ENCODE measurements around the gene SLC46A3. TPM values are rescaled to one million over a fixed set of nuclear protein-coding genes. Genes with fewer than 3 reads are reported as not detected.

SLC46A3 gene
- total and polyA plus RNA-seq, 5 experiments from 2014 or later: 21.7 to 35.9 (median 29.6) TPM

GRCh38 chr13:28725046-28725610 is 6.4 kb upstream of the SLC46A3 start:
- POLR2A ChIA-PET: no interaction called here
- DNase-seq (no peak), ATAC-seq (no peak)
- no peaks in the 10 kb centered on the region for H3K9me3 Mint-ChIP-seq
- peaks cover 0 to 2% (median 0%) of the 10 kb centered on the region in 3 donors for H3K36me3 Mint-ChIP-seq
- H3K27ac Mint-ChIP-seq: no peak overlapping the region
- H3K4me3 Mint-ChIP-seq: no peak overlapping the region
- H3K27me3 Mint-ChIP-seq: peaks cover 0 to 16% (median 12%) of the 10 kb centered on the region in 5 donors
- H3K4me1 Mint-ChIP-seq: peaks cover 0 to under 1% (median 0%) of the 10 kb centered on the region in 4 donors

- Mint-ChIP-seq H3K27ac (no peak overlapping the region), H3K36me3 (peaks cover 0 to 2% (median 0%) of the 10 kb centered on the region in 3 donors), H3K4me3 (no peak overlapping the region), H3K4me1 (peaks cover 8 to 11% (median 10%) of the 10 kb centered on the region in 4 donors), H3K9me3 (no peaks in the 10 kb centered on the region), H3K27me3 (peaks cover 0 to 16% (median 12%) of the 10 kb centered on the region in 5 donors)
- DNase-seq: no peak
- no peak for ATAC-seq
- POLR2A ChIA-PET: no interaction called here
Observed at GRCh38 chr13:28723806-28724205, 5.0 kb upstream of the SLC46A3 start.

- DNase-seq (no peak), ATAC-seq (no peak)
- Mint-ChIP-seq H3K9me3 (no peaks in the 10 kb centered on the region), H3K27ac (peak overlapping the region; percentile 92 to 99 (median 97)), H3K4me1 (peaks cover 20 to 44% (median 38%) of the 10 kb centered on the region in 4 donors), H3K4me3 (peak overlapping the region; percentile 89 to 98 (median 94)), H3K36me3 (peaks cover 0 to 6% (median 6%) of the 10 kb centered on the region in 3 donors), H3K27me3 (peaks cover 0 to 3% (median 0%) of the 10 kb centered on the region in 5 donors)
- POLR2A ChIA-PET: interaction anchor here (0.7 to 2.6 kb wide), 2 partner anchors 61 kb away, joined by 9 to 30 read pairs; partner anchors contain the start of gene POMP
Observed at GRCh38 chr13:28719227-28720055, 671 bp upstream of the SLC46A3 start.

GRCh38 chr13:28718196-28718542 is 601 bp downstream of the SLC46A3 start:
- Mint-ChIP-seq H3K27me3 (peaks cover 0 to 2% (median 0%) of the 10 kb centered on the region in 5 donors), H3K4me3 (peak overlapping the region; percentile 89 to 98 (median 94)), H3K36me3 (peaks cover 0 to 9% (median 6%) of the 10 kb centered on the region in 3 donors), H3K9me3 (no peaks in the 10 kb centered on the region), H3K4me1 (peaks cover 20 to 46% (median 40%) of the 10 kb centered on the region in 4 donors), H3K27ac (peak overlapping the region; percentile 93 to 99 (median 97))
- DNase-seq: no peak
- peak; percentile 1 for ATAC-seq
- POLR2A ChIA-PET: interaction anchor here (0.6 to 2.6 kb wide), 4 partner anchors 13 to 139 kb away, joined by 3 to 30 read pairs (median 4); partner anchors contain the start of gene POMP

- POLR2A ChIA-PET: interaction anchor here (1.4 to 2.6 kb wide), 2 partner anchors 12 to 58 kb away, joined by 4 to 30 read pairs; partner anchors contain the start of gene POMP
- H3K27ac Mint-ChIP-seq: peak overlapping the region in 9 of 10 donors; percentile 46 to 98 (median 90)
- H3K27me3 Mint-ChIP-seq: peaks cover 0 to 2% (median 0%) of the 10 kb centered on the region in 5 donors
- H3K36me3 Mint-ChIP-seq: peaks cover 0 to 17% (median 9%) of the 10 kb centered on the region in 3 donors
- H3K4me1 Mint-ChIP-seq: peaks cover 20 to 48% (median 42%) of the 10 kb centered on the region in 4 donors
- H3K9me3 Mint-ChIP-seq: no peaks in the 10 kb centered on the region
- H3K4me3 Mint-ChIP-seq: peak overlapping the region; percentile 52 to 98 (median 94)
- no peak for DNase-seq
- no peak for ATAC-seq
Observed at GRCh38 chr13:28717170-28717569, 1.6 kb downstream of the SLC46A3 start.

- Mint-ChIP-seq H3K27me3 (no peaks in the 10 kb centered on the region), H3K27ac (peak overlapping the region in 5 of 10 donors; percentile 30 to 93 (median 77)), H3K4me1 (peaks cover 20 to 48% (median 42%) of the 10 kb centered on the region in 4 donors), H3K9me3 (no peaks in the 10 kb centered on the region), H3K4me3 (peak overlapping the region in 9 of 10 donors; percentile 42 to 98 (median 94)), H3K36me3 (peaks cover 0 to 22% (median 12%) of the 10 kb centered on the region in 3 donors)
- POLR2A ChIA-PET: no interaction called here
- no peak for ATAC-seq
- DNase-seq: no peak
Observed at GRCh38 chr13:28716511-28716910, 2.3 kb downstream of the SLC46A3 start.

- H3K27ac Mint-ChIP-seq: peak overlapping the region in 2 of 10 donors; percentile 48 to 83
- no peaks in the 10 kb centered on the region for H3K27me3 Mint-ChIP-seq
- no peaks in the 10 kb centered on the region for H3K9me3 Mint-ChIP-seq
- DNase-seq (no peak), ATAC-seq (no peak)
- peak overlapping the region in 1 of 10 donors; percentile 18 for H3K4me3 Mint-ChIP-seq
- H3K4me1 Mint-ChIP-seq: peaks cover 20 to 47% (median 40%) of the 10 kb centered on the region in 4 donors
- POLR2A ChIA-PET: no interaction called here
- peaks cover 0 to 36% (median 21%) of the 10 kb centered on the region in 3 donors for H3K36me3 Mint-ChIP-seq
Observed at GRCh38 chr13:28714651-28715050, 4.1 kb downstream of the SLC46A3 start.

GRCh38 chr13:28710161-28710560 is 8.6 kb downstream of the SLC46A3 start:
- Mint-ChIP-seq H3K36me3 (peaks cover 5 to 73% (median 35%) of the 10 kb centered on the region in 3 donors), H3K9me3 (no peaks in the 10 kb centered on the region), H3K27me3 (no peaks in the 10 kb centered on the region), H3K27ac (no peak overlapping the region), H3K4me1 (peaks cover 0 to 19% (median 7%) of the 10 kb centered on the region in 4 donors), H3K4me3 (no peak overlapping the region)
- ATAC-seq (no peak), DNase-seq (no peak)
- POLR2A ChIA-PET: no interaction called here

GRCh38 chr13:28707629-28708427 is 10.9 kb downstream of the SLC46A3 start:
- Mint-ChIP-seq H3K27ac (no peak overlapping the region), H3K36me3 (peaks cover 5 to 82% (median 45%) of the 10 kb centered on the region in 3 donors), H3K9me3 (no peaks in the 10 kb centered on the region), H3K4me3 (no peak overlapping the region), H3K27me3 (no peaks in the 10 kb centered on the region), H3K4me1 (peaks cover 0 to 7% (median 4%) of the 10 kb centered on the region in 4 donors)
- DNase-seq: no peak
- POLR2A ChIA-PET: no interaction called here
- no peak for ATAC-seq

- Mint-ChIP-seq H3K4me3 (no peak overlapping the region), H3K4me1 (peaks cover 0 to 7% (median 3%) of the 10 kb centered on the region in 4 donors), H3K27ac (no peak overlapping the region), H3K27me3 (no peaks in the 10 kb centered on the region), H3K36me3 (peaks cover 5 to 86% (median 54%) of the 10 kb centered on the region in 3 donors), H3K9me3 (no peaks in the 10 kb centered on the region)
- POLR2A ChIA-PET: interaction anchor here (1.8 kb wide), 1 partner anchor 12 kb away, joined by 4 read pairs; no protein-coding TSS in a partner anchor
- DNase-seq: no peak
- ATAC-seq: no peak
Observed at GRCh38 chr13:28705461-28706083, 13.2 kb downstream of the SLC46A3 start.

GRCh38 chr13:28704919-28705318 is 13.9 kb downstream of the SLC46A3 start:
- POLR2A ChIA-PET: interaction anchor here (1.8 kb wide), 1 partner anchor 13 kb away, joined by 4 read pairs; no protein-coding TSS in a partner anchor
- H3K27me3 Mint-ChIP-seq: no peaks in the 10 kb centered on the region
- peaks cover 2 to 7% (median 4%) of the 10 kb centered on the region in 4 donors for H3K4me1 Mint-ChIP-seq
- no peak overlapping the region for H3K27ac Mint-ChIP-seq
- H3K36me3 Mint-ChIP-seq: peaks cover 10 to 86% (median 58%) of the 10 kb centered on the region in 3 donors
- no peak overlapping the region for H3K4me3 Mint-ChIP-seq
- H3K9me3 Mint-ChIP-seq: no peaks in the 10 kb centered on the region
- DNase-seq: no peak
- no peak for ATAC-seq
